PC-9 (cell line): ENCODE results near the gene DAND5.

Experiments used
- EZH2 ChIP-seq: fragments of 200-600 bp; sonication (generic); IDR thresholded peaks from 2 replicates; pipeline ENCODE4 v1.8.0; 2017; ENCODE audit warnings: antibody characterized with exemption, low read depth
- TF ChIP-seq, protein P1 (sequence below): fragments of 200-600 bp; sonication (generic); conservative IDR thresholded peaks from 2 replicates; pipeline ENCODE4 v1.6.1; 2017; ENCODE audit warnings: mixed run types, antibody characterized with exemption, mild to moderate bottlenecking, moderate library complexity

DNA sequence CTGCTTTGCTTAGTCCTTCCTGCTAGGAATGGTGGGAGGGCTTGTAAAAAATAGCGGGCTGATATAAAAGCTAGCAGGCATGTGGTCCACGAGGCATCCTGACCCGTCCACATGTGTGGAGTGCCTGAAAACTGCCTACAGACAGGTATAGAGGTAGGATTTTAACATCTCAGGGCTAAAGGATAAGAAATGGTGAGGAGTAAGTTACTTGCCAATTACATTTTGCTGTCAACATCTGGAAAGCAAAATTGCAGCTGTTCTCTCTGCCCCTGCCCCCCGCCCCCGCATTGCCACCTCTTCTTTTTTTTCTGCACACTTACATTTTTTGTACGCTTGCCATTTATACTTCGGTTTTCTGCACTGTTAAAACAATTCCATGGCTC lies 46.9 kb downstream of the DAND5 start:
- TF ChIP-seq, protein P1, sequence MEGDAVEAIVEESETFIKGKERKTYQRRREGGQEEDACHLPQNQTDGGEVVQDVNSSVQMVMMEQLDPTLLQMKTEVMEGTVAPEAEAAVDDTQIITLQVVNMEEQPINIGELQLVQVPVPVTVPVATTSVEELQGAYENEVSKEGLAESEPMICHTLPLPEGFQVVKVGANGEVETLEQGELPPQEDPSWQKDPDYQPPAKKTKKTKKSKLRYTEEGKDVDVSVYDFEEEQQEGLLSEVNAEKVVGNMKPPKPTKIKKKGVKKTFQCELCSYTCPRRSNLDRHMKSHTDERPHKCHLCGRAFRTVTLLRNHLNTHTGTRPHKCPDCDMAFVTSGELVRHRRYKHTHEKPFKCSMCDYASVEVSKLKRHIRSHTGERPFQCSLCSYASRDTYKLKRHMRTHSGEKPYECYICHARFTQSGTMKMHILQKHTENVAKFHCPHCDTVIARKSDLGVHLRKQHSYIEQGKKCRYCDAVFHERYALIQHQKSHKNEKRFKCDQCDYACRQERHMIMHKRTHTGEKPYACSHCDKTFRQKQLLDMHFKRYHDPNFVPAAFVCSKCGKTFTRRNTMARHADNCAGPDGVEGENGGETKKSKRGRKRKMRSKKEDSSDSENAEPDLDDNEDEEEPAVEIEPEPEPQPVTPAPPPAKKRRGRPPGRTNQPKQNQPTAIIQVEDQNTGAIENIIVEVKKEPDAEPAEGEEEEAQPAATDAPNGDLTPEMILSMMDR, result no peak
- TF ChIP-seq EZH2, result no peak
